ENCODE measurements around the gene SORCS2. TPM values are rescaled to one million over a fixed set of nuclear protein-coding genes. Genes with fewer than 3 reads are reported as not detected.

The SORCS2 gene
- total and polyA plus RNA-seq, 12 donors: 0.25 to 5.4 (median 2.2) TPM

DNA sequence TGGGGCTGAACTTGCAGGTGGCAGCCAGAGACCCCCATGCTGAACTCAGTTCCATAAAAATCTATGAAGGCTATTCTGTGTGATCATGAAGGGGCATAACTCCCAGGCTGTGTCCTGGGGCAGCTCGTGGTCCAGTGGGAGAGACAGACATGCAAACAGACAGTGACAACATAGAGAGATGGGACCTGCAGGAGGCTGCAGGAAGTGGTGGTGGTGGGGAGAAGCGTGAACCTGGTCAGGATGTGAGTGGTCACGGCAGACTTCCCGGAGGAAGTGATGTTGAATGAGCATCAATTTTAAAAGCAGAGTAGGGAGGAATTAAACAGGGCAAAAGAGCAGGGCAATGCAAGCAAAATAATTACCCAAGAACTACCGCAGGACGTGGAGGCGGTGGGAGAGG lies 23.2 kb upstream of the SORCS2 start:
- 81 to 86% methylated on average over 7 of the region's 7 CpGs for WGBS, 2 donors
- Histone ChIP-seq H3K4me3 (no peak overlapping the region), H3K9me3 (no peaks in the 10 kb centered on the region), H3K36me3 (no peaks in the 10 kb centered on the region), H3K27me3 (peaks cover 0 to 3% (median 0%) of the 10 kb centered on the region in 7 donors), H3K4me1 (no peaks in the 10 kb centered on the region), H3K27ac (no peak overlapping the region)
- no peak for TF ChIP-seq CTCF (IDR thresholded peaks at IDR 0.05)
- intact Hi-C loops (cut with DNase I): no loop called here
- ATAC-seq (no peak), DNase-seq (no peak)

- WGBS, 2 donors: 83 to 85% methylated on average over 3 of the region's 3 CpGs
- no peaks in the 10 kb centered on the region for H3K36me3 ChIP-seq
- H3K27ac ChIP-seq: no peak overlapping the region
- no peak overlapping the region for H3K4me3 ChIP-seq
- ATAC-seq (no peak), DNase-seq (no peak)
- intact Hi-C loops (cut with DNase I): no loop called here
- no peak for TF ChIP-seq CTCF (IDR thresholded peaks at IDR 0.05)
- peaks cover 0 to 3% (median 0%) of the 10 kb centered on the region in 7 donors for H3K27me3 ChIP-seq
- H3K4me1 ChIP-seq: no peaks in the 10 kb centered on the region
- no peaks in the 10 kb centered on the region for H3K9me3 ChIP-seq
Observed at GRCh38 chr4:7170012-7170411, 22.3 kb upstream of the SORCS2 start.

GRCh38 chr4:7171191-7171900 lies 21.0 kb upstream of the SORCS2 start:
- Histone ChIP-seq H3K4me1 (no peaks in the 10 kb centered on the region), H3K36me3 (no peaks in the 10 kb centered on the region), H3K27me3 (peaks cover 0 to 3% (median 0%) of the 10 kb centered on the region in 7 donors), H3K9me3 (no peaks in the 10 kb centered on the region), H3K4me3 (no peak overlapping the region), H3K27ac (no peak overlapping the region)
- no peak for ATAC-seq
- no peak for DNase-seq
- WGBS, 2 donors: 76 to 78% methylated on average over 4 of the region's 4 CpGs
- intact Hi-C loops (cut with DNase I): no loop called here
- no peak for TF ChIP-seq CTCF (IDR thresholded peaks at IDR 0.05)

DNA sequence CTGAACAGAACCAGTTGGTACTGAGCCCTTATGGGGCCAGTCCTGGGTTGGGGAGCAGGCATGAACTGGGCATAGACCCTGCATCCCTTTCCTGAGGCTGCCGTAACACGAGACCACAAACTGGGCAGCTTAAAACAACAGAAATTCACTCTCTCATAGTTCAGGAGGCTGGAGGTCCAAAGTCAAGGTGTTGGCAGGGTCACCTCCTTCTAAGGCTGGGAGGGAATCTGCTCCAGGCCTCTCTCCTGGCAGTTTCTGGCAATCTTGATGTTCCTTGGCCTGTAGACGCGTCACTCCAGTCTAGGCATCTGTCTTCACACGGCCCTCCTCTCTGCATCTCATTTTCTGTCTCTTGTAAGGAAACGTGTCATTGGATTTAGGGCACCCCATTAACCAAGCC lies 19.8 kb upstream of the SORCS2 start:
- 88 to 92% methylated on average over 6 of the region's 6 CpGs for WGBS, 2 donors
- DNase-seq (no peak), ATAC-seq (no peak)
- Histone ChIP-seq H3K4me1 (no peaks in the 10 kb centered on the region), H3K9me3 (no peaks in the 10 kb centered on the region), H3K36me3 (no peaks in the 10 kb centered on the region), H3K27ac (no peak overlapping the region), H3K27me3 (peaks cover 0 to 3% (median 0%) of the 10 kb centered on the region in 7 donors), H3K4me3 (no peak overlapping the region)
- intact Hi-C loops (cut with DNase I): no loop called here
- no peak for TF ChIP-seq CTCF (IDR thresholded peaks at IDR 0.05)
